ENCODE data around the gene EIF2B4.
"Not testable (repeated sequence)": the region's sequence is repeated elsewhere in the genome, so short reads cannot be mapped to it uniquely, and the experiment has no call there.

Gene EIF2B4

GRCh38 chr2:27377618-27378095 lies 7.5 kb upstream of the EIF2B4 start:
- DNase-seq (ENCODE audit: low spot score): no peak

GRCh38 chr2:27376866-27377617 lies 6.9 kb upstream of the EIF2B4 start:
- DNase-seq (ENCODE audit: low spot score): no peak

GRCh38 chr2:27376151-27376865 lies 6.2 kb upstream of the EIF2B4 start:
- no peak for DNase-seq (ENCODE audit: low spot score)

GRCh38 chr2:27375513-27376099 lies 5.5 kb upstream of the EIF2B4 start:
- no peak for DNase-seq (ENCODE audit: low spot score)

GRCh38 chr2:27373567-27373966 lies 3.4 kb upstream of the EIF2B4 start:
- no peak for DNase-seq (ENCODE audit: low spot score)

GRCh38 chr2:27372937-27373336 lies 2.8 kb upstream of the EIF2B4 start:
- DNase-seq (ENCODE audit: low spot score): no peak

GRCh38 chr2:27370816-27371620 lies 880 bp upstream of the EIF2B4 start:
- DNase-seq (ENCODE audit: low spot score): no peak

- DNase-seq (ENCODE audit: low spot score): peak; percentile 82
Observed at GRCh38 chr2:27369471-27370025, 590 bp downstream of the EIF2B4 start.

GRCh38 chr2:27363933-27364332 lies 6.2 kb downstream of the EIF2B4 start:
- DNase-seq (ENCODE audit: low spot score): no peak

GRCh38 chr2:27362678-27363420 lies 7.3 kb downstream of the EIF2B4 start:
- no peak for DNase-seq (ENCODE audit: low spot score)

- peak; percentile 97 for DNase-seq (ENCODE audit: low spot score)
Observed at GRCh38 chr2:27356382-27357181, 13.6 kb downstream of the EIF2B4 start, which contains the start of gene GTF3C2. TSS of gene GTF3C2 (minus strand) at chr2:27356764. CDS start at chr2:27343554, 13,210 bp downstream.

- peak; percentile 60 for DNase-seq (ENCODE audit: low spot score)
Observed at GRCh38 chr2:27356056-27356381, 14.1 kb downstream of the EIF2B4 start.

- no peak for DNase-seq (ENCODE audit: low spot score)
Observed at GRCh38 chr2:27354597-27354927, 15.6 kb downstream of the EIF2B4 start.

GRCh38 chr2:27353762-27354596 lies 16.2 kb downstream of the EIF2B4 start:
- DNase-seq (ENCODE audit: low spot score): no peak

- DNase-seq (ENCODE audit: low spot score): not testable (repeated sequence)
Observed at GRCh38 chr2:27353386-27353761, 16.8 kb downstream of the EIF2B4 start.

- no peak for DNase-seq (ENCODE audit: low spot score)
Observed at GRCh38 chr2:27351802-27352598, 18.1 kb downstream of the EIF2B4 start.

- DNase-seq (ENCODE audit: low spot score): no peak
Observed at GRCh38 chr2:27350106-27350693, 19.9 kb downstream of the EIF2B4 start.

- no peak for DNase-seq (ENCODE audit: low spot score)
Observed at GRCh38 chr2:27347641-27348040, 22.5 kb downstream of the EIF2B4 start.
